HG03558 (cell line): ENCODE results near the gene SEBOX.

Experiments used
- ATAC-seq: cut with Tn5 transposase; IDR thresholded peaks from one replicate; pipeline ENCODE4 v1.9.1; 2021; ENCODE audit warnings: moderate number of reproducible peaks; ENCODE audit not compliant: unreplicated experiment; ENCODE audit errors: extremely low read depth

Gene SEBOX

GRCh38 chr17:28324267-28324745 is 40.7 kb downstream of the SEBOX start:
- no peak for ATAC-seq

DNA sequence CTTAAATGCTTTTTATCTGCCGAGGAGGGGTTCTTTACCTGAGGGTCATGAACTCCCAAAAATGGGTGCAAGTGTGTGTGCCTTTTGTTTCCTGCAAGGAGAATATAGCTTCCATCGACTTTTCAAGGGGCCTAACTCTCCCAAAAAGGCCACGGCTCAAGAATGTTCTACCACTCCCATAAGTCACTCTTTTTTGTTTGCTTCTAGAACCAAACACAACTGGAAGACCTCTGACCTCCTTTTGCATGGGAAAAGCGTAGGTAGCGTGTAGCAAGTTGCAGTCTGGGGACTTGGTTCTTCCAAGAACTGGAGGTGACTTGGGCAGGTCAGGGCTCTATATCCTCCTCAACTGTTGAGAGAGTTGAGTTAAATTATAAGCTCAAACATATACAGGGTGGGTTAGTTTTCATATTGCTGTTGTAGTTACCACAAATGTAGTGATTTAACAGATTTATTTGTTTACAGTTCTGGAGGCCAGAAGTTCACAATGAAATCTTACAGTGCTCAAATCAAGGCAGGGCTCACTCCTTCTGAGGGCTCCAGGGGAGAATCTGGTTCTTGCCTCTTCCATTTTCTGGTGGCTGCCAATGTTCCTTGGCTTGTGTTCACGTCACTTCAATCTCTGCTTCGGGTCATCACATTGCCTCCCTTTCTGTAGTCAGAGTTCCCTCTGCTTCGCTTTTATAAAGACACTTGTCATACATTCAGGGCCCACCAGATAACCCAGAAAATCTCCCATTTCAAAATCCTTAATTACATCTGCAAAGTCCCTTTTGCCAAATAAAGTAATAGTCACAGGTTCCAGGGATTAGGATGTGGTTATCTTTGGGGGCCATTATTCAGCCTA is 44.6 kb downstream of the SEBOX start:
- no peak for ATAC-seq

GRCh38 chr17:28319598-28319935 is 45.4 kb downstream of the SEBOX start:
- ATAC-seq: no peak

DNA sequence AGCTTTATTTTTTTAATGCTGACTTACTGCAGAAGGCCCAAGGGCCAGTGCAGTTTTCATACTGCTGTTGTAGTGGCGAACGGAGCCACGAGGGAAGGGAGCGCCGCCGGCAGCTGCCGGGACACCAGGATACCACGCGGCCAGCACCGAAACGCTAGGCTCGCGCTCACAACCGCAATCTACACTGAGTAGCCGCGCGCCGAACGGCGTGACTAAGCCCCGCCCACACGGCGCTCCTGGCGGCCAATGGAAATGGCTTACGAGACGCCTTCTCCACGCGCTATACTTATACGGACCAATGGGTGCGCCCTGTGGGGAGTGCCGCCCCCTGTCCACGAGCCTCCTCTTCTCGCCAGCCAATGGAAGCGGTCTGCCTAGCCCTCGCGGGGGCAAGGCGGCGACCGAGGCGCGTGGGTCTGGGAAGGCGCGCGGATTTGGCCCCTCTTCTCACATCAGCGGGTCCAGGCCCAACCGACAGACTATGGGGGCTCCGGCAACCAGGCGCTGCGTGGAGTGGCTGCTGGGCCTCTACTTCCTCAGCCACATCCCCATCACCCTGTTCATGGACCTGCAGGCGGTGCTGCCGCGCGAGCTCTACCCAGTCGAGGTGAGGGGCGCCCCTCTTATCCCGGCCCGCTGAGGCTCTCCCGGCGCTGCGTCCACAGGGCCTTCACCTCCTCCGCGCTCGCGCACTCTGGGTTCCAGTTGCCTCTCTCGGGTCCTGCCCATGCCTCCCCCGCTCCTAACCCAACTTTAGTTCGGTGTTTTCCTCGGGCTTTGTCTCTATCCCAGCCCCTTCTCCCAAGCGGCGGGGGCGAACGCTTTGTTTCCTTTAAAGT is 46.0 kb downstream of the SEBOX start, which contains the start of gene TMEM97:
Gene TMEM97 (plus strand): TSS at position 442 of the 839 bp plus-strand sequence. CDS start 40 bp downstream, at position 482.
- ATAC-seq: peak; percentile 92

DNA sequence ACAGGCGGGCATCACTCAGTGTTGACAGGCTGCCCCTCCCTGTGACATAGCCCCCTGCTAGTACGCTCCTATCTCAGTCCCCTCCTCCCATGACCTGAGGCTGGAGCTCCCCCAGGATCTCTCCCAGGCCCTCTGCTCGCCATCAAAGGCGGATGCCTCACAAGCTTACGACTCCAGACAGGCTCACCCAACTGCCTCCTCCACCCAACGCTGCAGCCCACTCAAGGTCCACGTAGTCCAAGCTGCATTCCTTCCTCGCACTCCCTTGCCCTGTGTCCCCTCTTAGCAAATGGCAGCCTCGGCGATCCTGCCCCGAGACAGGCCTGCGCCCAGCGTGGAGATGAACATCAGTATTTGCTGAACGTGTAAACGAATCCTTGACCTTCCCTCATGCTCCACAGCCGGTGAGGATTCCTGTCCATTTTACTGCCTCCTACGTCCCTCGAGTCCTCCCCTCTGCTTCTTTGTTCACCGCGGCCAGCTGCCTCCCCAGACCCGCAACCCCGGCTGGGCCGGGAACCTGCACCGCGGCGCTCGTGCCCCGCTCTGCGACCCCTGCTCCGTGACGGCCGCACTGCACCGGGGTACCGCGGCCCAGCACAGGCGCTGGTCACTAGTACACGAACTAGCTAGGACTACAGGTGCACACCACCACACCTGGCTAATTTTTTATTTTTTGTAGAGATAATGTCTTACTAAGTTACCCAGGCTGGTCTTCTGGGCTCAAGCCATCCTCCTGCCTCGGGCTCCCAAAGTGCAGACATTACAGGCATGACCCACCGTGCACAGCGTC is 46.8 kb downstream of the SEBOX start:
- ATAC-seq: no peak

- no peak for ATAC-seq
Measured at GRCh38 chr17:28317099-28317965, 47.7 kb downstream of the SEBOX start.

DNA sequence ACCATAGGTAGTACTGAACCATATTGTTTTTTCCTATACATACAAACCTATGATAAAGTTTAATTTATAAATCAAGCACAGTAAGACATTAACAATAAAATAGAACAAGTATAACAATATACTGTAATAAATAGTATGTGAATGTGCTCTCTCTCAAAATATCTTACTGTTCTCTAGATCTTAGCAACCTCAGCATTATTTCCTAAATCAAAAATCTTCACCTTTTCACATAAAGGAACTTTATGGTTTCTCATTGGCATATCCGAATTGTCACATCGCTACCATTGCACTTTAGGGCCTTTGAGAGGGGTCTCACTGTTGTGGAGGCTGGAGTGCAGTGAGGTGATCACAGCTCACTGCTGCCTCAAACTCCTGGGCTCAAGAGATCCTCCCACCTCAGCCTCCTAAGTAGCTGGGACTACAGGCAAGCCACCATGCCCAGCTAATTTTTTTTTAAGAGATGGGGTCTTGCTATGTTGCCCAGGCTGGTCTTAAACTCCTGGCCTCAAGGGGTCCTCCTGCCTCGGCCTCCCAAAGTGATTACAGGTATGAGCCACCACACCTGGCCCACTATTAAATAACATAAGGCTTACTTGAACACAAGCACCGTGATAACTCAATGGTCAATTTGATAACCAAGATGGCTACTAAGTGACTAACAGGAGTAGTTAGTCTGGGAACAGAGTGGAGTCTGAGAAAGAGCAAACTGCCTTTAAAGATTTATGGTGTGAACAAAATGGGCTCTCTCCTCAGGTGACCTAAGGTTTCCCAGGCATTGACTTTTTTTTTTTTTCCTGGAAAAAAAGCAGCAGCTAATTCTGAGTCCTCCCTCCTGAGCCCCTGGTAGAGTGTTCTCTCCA is 48.9 kb downstream of the SEBOX start:
- ATAC-seq: no peak

- ATAC-seq: no peak
Measured at GRCh38 chr17:28313841-28314240, 51.2 kb downstream of the SEBOX start.
